Kidney epithelial cell (primary cell): ENCODE measurements around the gene HACD3. TPM values are rescaled to one million over a fixed set of nuclear protein-coding genes. Genes with fewer than 3 reads are reported as not detected.
"Not testable (repeated sequence)": the region's sequence is repeated elsewhere in the genome, so short reads cannot be mapped to it uniquely, and the experiment has no call there.

Experiments used
- DNase-seq: peaks from one replicate; pipeline ENCODE4 v3.0.0-alpha.2; 2010; ENCODE audit warnings: low read depth
- H3K27me3 ChIP-seq: 2 replicates; pipeline ENCODE4 v1.6.0; 2011; ENCODE audit warnings: low read length; ENCODE audit not compliant: control insufficient read depth, insufficient read depth
- H3K36me3 ChIP-seq: 2 replicates; pipeline ENCODE4 v1.5.1; 2011; ENCODE audit warnings: low read length; ENCODE audit not compliant: control insufficient read depth, insufficient read depth
- H3K4me3 ChIP-seq: 2 replicates; pipeline ENCODE4 v1.5.1; 2011; ENCODE audit warnings: low read depth, mild to moderate bottlenecking, control low read depth, low read length
- total RNA-seq: library from RNA; depleted of rRNA; stranded (reverse); fragments of >200 nt; gene quantifications from 2 replicates; pipeline ENCODE4 v1.2.3, GENCODE V29; 2015
- TF ChIP-seq, protein P1 (sequence below): IDR thresholded peaks from 2 replicates; pipeline ENCODE4 v1.5.1; 2011; ENCODE audit warnings: mild to moderate bottlenecking, moderate library complexity, low read length, control low read depth, inconsistent platforms; ENCODE audit not compliant: insufficient read depth, poor library complexity, severe bottlenecking

Gene HACD3
- total RNA-seq, 1 donor from 2014 or later: 99.6 TPM

DNA sequence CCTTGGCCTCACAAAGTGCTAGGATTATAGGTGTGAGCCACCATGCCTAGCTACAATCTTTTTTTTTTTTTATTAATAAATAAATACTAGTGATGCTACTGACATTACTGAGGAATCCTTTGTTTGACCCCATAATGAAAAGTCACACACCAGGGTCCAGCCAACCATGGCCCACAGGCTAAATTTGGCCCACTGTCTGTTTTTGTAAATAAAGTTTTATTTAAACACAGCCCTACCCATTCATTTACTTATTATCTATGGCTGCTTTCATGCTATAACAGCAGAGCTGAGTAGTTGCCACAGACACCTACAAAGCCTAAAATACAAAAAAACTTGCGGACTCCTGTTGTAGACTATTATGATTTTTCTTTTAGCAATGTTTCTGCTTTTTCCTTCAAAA, 73.3 kb downstream of the HACD3 start:
- DNase-seq: no peak
- TF ChIP-seq, protein P1, sequence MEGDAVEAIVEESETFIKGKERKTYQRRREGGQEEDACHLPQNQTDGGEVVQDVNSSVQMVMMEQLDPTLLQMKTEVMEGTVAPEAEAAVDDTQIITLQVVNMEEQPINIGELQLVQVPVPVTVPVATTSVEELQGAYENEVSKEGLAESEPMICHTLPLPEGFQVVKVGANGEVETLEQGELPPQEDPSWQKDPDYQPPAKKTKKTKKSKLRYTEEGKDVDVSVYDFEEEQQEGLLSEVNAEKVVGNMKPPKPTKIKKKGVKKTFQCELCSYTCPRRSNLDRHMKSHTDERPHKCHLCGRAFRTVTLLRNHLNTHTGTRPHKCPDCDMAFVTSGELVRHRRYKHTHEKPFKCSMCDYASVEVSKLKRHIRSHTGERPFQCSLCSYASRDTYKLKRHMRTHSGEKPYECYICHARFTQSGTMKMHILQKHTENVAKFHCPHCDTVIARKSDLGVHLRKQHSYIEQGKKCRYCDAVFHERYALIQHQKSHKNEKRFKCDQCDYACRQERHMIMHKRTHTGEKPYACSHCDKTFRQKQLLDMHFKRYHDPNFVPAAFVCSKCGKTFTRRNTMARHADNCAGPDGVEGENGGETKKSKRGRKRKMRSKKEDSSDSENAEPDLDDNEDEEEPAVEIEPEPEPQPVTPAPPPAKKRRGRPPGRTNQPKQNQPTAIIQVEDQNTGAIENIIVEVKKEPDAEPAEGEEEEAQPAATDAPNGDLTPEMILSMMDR: no peak
- H3K36me3 ChIP-seq: no peaks in the 10 kb centered on the region

DNA sequence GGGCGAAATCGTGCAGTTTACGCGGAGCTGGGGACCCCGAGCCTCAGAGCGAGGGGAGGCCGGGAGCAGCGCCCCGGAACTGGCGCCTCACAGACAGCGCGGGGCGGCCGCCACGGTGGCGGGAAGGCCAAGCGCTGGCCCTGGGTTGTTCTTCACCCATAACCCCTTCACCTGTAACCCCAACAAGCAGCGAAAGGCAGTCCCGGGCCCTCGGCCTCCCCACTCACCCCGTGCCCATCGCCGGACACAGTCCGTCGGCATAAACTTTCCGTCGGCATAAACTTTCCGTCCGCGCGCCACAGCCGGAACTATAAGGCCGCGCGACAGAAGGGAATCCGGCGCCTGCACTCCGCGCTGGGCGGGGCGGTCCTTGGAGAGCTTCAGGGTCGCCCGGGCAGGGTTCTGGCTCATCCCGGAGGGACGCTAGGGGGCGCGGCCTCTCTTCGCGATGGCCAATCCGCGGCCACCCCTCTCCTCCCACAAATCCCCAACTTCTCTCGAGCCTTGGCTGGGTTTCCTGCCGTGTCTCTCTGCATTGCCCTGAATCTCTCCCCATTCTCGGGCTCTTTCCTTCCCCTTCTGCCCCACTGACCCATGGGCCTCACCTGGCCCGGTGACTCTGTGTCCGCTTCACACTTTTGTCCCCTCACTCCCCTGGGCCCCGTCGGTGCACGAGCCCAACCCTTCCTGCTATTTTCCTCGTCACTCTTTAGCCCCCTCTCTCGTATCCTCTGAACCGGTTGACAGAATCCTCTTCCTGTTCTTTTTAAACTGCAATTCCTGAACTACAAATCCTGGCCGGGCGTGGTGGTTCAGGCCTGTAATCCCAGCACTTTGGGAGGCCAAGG, 80.8 kb downstream of the HACD3 start, which contains the start of gene INTS14:
Gene INTS14 (minus strand): TSS at position 261 of the 848 bp plus-strand sequence. CDS start 3,751 bp downstream, outside the sequence.
- TF ChIP-seq, protein P1: peak; percentile 65
- H3K36me3 ChIP-seq: no peaks in the 10 kb centered on the region

More for the DNA sequence above, 73.3 kb downstream of the HACD3 start:
- Histone ChIP-seq H3K4me3 (no peak overlapping the region), H3K27me3 (no peaks in the 10 kb centered on the region)

DNA sequence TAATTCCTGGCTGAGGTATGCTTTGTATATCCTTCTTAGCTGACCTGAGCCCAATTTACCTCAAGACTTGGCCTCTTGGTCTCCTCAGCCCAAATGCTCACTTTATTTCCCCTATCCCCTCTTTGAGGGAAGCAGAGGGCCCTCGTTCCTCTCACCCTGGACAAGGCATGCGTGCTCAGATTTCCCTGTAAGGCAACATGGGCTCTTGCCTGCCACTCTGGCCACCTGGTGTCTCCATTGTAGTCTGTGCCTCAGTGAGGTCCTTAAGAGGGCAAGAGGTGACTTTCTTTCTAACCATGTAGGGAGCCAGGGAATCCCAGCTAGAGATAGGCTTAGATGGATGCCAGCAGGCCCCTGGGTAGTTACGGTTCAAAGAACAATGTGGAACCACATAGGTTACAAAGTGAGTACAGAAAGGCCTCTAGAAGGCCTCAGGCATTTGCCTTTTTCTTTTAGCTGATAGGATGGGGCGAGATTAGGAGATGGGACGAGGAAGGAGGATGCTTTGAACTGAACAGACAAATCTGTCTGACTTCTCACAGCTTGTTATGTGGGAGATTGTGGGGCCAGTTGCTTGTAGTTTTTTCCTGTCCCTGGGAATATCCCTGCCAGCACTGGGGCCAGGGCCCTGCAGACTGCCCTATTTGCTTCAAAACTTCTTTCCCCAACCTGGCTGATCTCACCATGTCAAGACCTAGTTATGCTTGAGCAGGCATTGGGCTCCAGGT, 81.8 kb downstream of the HACD3 start:
- TF ChIP-seq, protein P1: no peak
- peak overlapping the region; percentile 82 for H3K4me3 ChIP-seq
- DNase-seq: no peak
- no peaks in the 10 kb centered on the region for H3K36me3 ChIP-seq
- no peaks in the 10 kb centered on the region for H3K27me3 ChIP-seq

More for the DNA sequence above, 80.8 kb downstream of the HACD3 start, which contains the start of gene INTS14:
- H3K4me3 ChIP-seq: peak within 1 kb of the TSS; percentile 82
- DNase-seq: peak; percentile 67
- H3K27me3 ChIP-seq: no peaks in the 10 kb centered on the region

DNA sequence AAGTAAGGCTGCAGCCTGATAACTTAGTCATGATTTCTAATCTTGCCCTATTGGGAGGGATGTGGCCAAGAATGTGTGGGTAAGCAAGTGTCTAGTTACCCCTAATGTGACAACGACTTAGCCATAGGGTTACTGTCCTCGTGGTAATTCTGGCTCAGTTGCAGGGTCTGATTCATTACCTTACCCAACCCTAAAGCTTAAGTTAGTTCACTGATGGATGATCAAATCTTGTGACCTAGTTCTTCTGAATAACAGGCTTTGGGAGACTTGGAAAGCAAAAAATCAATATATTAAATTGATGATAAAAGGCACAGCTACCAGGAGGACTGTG, 82.3 kb downstream of the HACD3 start:
- DNase-seq: no peak
- H3K4me3 ChIP-seq: no peak overlapping the region
- no peaks in the 10 kb centered on the region for H3K36me3 ChIP-seq
- TF ChIP-seq, protein P1: no peak
- H3K27me3 ChIP-seq: no peaks in the 10 kb centered on the region

DNA sequence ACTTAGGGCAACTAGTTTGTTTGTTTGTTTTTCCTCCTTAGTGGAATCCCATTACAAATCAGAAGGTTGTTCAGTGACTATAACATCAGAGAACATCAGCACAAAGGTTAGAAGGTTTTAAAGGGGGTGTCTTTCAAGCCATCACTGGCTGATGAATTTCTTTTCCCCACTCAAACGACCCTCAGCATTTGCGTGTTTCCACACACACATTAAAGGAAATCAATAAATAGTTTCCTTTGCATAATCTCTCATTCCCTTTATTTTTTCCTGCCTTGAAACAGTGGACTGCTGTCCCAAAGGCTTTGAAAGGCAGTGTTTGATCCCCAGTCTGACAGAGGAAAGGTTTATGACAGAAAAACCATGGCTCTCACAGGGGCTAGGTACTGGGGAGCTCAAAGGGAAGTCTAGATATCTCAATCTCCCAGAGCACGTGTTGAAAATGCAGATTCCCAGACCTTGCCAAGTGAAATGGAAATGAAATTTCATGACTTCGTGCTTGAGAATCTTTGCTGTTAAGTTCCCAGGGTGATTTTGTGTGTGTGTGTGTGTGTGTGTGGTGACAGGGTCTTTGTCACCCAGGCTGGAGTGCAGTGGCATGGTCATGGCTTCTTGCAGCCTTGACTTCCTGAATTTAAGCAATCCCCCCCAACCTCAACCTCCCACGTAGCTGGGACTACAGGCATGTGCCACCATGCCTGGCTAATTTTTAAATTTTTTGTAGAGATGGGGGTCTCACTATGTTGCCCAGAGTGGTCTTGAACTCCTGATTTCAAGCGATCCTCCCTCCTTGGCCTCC, 82.9 kb downstream of the HACD3 start:
- DNase-seq: no peak
- TF ChIP-seq, protein P1: no peak
- Histone ChIP-seq H3K36me3 (no peaks in the 10 kb centered on the region), H3K27me3 (no peaks in the 10 kb centered on the region), H3K4me3 (no peak overlapping the region)

DNA sequence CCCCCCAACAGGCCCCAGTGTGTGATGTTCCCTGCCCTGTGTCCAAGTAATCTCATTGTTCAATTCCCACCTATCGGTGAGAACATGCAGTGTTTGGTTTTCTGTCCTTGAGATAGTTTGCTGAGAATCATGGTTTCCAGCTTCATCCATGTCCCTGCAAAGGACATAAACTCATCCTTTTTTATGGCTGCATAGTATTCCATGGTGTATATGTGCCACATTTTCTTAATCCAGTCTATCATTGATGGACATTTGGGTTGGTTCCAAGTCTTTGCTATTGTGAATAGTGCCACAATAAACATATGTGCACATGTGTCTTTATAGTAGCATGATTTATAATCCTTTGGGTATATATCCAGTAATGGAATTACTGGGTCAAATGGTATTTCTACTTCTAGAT, 85.6 kb downstream of the HACD3 start:
- not testable (repeated sequence) for H3K4me3 ChIP-seq, H3K27me3 ChIP-seq

More for the DNA sequence above, 85.6 kb downstream of the HACD3 start:
- H3K36me3 ChIP-seq, DNase-seq: not testable (repeated sequence)
